ENCODE data around the gene GIMAP5.

GRCh38 chr7:150781103-150781502, 43.9 kb downstream of the GIMAP5 start:
- TF ChIP-seq POLR2AphosphoS5 (IDR thresholded peaks at IDR 0.05; ENCODE audit: low read length) (no peak), SMAD5 (IDR thresholded peaks at IDR 0.05; ENCODE audit: low read depth) (no peak), SUZ12 (IDR thresholded peaks at IDR 0.05; ENCODE audit: unreplicated experiment) (no peak), MAX (IDR thresholded peaks at IDR 0.05; ENCODE audit: low read depth, low read length) (no peak)
